HFFc6 (cell line): Measurements from ENCODE around the gene ZBTB45. TPM values are rescaled to one million over a fixed set of nuclear protein-coding genes. Genes with fewer than 3 reads are reported as not detected.

Experiments used
- DNase-seq: peaks from one replicate; pipeline ENCODE4 v3.0.0-alpha.2; 2018
- H3K27ac Mint-ChIP-seq: 2 replicates; pipeline ENCODE4 v1.8.0; 2020; ENCODE audit warnings: mild to moderate bottlenecking, mixed read lengths
- H3K27me3 Mint-ChIP-seq: 2 replicates; pipeline ENCODE4 v1.8.0; 2021; ENCODE audit warnings: mild to moderate bottlenecking, moderate library complexity, mixed read lengths; ENCODE audit not compliant: insufficient read depth
- H3K36me3 Mint-ChIP-seq: 2 replicates; pipeline ENCODE4 v1.8.0; 2021; ENCODE audit warnings: low read depth, mixed read lengths
- H3K4me1 Mint-ChIP-seq: 2 replicates; pipeline ENCODE4 v1.8.0; 2020; ENCODE audit warnings: low read depth, mixed read lengths
- H3K4me3 Mint-ChIP-seq: 2 replicates; pipeline ENCODE4 v1.8.0; 2020; ENCODE audit warnings: mild to moderate bottlenecking, moderate library complexity, mixed read lengths
- H3K9me3 Mint-ChIP-seq: 2 replicates; pipeline ENCODE4 v1.8.0; 2020; ENCODE audit warnings: mild to moderate bottlenecking, mixed read lengths
- microRNA-seq: library from miRNA; unstranded; fragments of <30 nt; microRNA quantifications from one replicate; pipeline ENCODE4, GENCODE V29; 2019
- total RNA-seq, 6 experiments: library from RNA; stranded (reverse); fragmentation: NEBNext Ultra II Directional; extraction: Animal tissue kit (Norgen Biotek cat#: 25700); gene quantifications; 2 replicates in 1 of 6; 3 replicates in 5 of 6; pipeline ENCODE4 v1.2.3, GENCODE V29; 2021
- TF ChIP-seq, protein P1 (sequence below): fragments of 200-600 bp; sonication (generic); IDR thresholded peaks from 2 replicates; pipeline ENCODE4 v1.5.0; 2021; ENCODE audit warnings: antibody characterized with exemption, mild to moderate bottlenecking

The ZBTB45 gene
- total RNA-seq, 6 experiments from 2014 or later: 15.0 to 17.4 (median 16.7) TPM

GRCh38 chr19:58466089-58466759 lies 53.4 kb downstream of the ZBTB45 start:
- H3K4me1 Mint-ChIP-seq: peaks cover 26% of the 10 kb centered on the region
- no peak for DNase-seq
- H3K36me3 Mint-ChIP-seq: no peaks in the 10 kb centered on the region; the same call in 1 of the 2 replicates
- peak overlapping the region; percentile 59; the same call in 1 of the 2 replicates for H3K27ac Mint-ChIP-seq
- TF ChIP-seq, protein P1, sequence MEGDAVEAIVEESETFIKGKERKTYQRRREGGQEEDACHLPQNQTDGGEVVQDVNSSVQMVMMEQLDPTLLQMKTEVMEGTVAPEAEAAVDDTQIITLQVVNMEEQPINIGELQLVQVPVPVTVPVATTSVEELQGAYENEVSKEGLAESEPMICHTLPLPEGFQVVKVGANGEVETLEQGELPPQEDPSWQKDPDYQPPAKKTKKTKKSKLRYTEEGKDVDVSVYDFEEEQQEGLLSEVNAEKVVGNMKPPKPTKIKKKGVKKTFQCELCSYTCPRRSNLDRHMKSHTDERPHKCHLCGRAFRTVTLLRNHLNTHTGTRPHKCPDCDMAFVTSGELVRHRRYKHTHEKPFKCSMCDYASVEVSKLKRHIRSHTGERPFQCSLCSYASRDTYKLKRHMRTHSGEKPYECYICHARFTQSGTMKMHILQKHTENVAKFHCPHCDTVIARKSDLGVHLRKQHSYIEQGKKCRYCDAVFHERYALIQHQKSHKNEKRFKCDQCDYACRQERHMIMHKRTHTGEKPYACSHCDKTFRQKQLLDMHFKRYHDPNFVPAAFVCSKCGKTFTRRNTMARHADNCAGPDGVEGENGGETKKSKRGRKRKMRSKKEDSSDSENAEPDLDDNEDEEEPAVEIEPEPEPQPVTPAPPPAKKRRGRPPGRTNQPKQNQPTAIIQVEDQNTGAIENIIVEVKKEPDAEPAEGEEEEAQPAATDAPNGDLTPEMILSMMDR: no peak
- no peaks in the 10 kb centered on the region for H3K9me3 Mint-ChIP-seq
- peak overlapping the region; percentile 90 for H3K4me3 Mint-ChIP-seq
- no peaks in the 10 kb centered on the region; the same call in 1 of the 2 replicates for H3K27me3 Mint-ChIP-seq

Small RNAs within 50 kb of the gene (microRNA-seq; reads per million reads assigned to microRNA genes)
- gene MIR6807: 2.3 reads per million

Other genes starting within 250 kb of the ZBTB45 start
- gene ZNF8, start 240.9 kb downstream of the ZBTB45 start, total RNA-seq: 1 to 10 TPM; 3.4 to 4.5 (median 4.1) TPM
- gene ERVK3-1, start 214.4 kb downstream of the ZBTB45 start, total RNA-seq: 10 to 100 TPM; 24.0 to 31.2 (median 28.2) TPM
- gene ZSCAN22, start 192.8 kb downstream of the ZBTB45 start, total RNA-seq: 1 to 10 TPM; 2.5 to 3.0 (median 2.8) TPM
- gene A1BG, start 166.3 kb downstream of the ZBTB45 start, total RNA-seq: 10 to 100 TPM; 21.2 to 36.9 (median 25.4) TPM
- under 1 TPM; 0.16 to 0.35 (median 0.27) TPM for gene ZNF497, start 157.1 kb downstream of the ZBTB45 start, total RNA-seq
- gene ZNF837, start 138.8 kb downstream of the ZBTB45 start, total RNA-seq: 1 to 10 TPM in 2 of 6 experiments, under 1 TPM in 4; 0.63 to 1.3 (median 0.75) TPM
- gene RPS5, start 132.5 kb downstream of the ZBTB45 start, total RNA-seq: 1,000 to 10,000 TPM in 4 of 6 experiments, 100 to 1,000 TPM in 2; 958 to 1,072 (median 1,017) TPM
- under 1 TPM in 2 of 6 experiments, not detected in 4; 0.26 to 0.39 TPM for gene RNF225, start 124.2 kb downstream of the ZBTB45 start, total RNA-seq
- gene ZNF584, start 111.2 kb downstream of the ZBTB45 start, total RNA-seq: 10 to 100 TPM; 13.3 to 15.0 (median 14.0) TPM
- 1 to 10 TPM; 4.0 to 5.2 (median 4.5) TPM for gene ZNF132, start 79.7 kb downstream of the ZBTB45 start, total RNA-seq
- gene ZNF324B, start 68.2 kb downstream of the ZBTB45 start, total RNA-seq: 1 to 10 TPM; 3.8 to 5.9 (median 4.7) TPM
- 1 to 10 TPM; 5.6 to 7.5 (median 6.8) TPM for gene ZNF324, start 52.7 kb downstream of the ZBTB45 start, total RNA-seq
- 1 to 10 TPM; 5.7 to 6.9 (median 6.2) TPM for gene ZNF446, start 43.5 kb downstream of the ZBTB45 start, total RNA-seq
- 1 to 10 TPM; 2.0 to 5.7 (median 2.6) TPM for gene SLC27A5, start 7.8 kb downstream of the ZBTB45 start, total RNA-seq
- 100 to 1,000 TPM; 376 to 529 (median 445) TPM for gene TRIM28, start 24.3 kb upstream of the ZBTB45 start, total RNA-seq
- 100 to 1,000 TPM; 100 to 126 (median 120) TPM for gene CHMP2A, start 35.3 kb upstream of the ZBTB45 start, total RNA-seq
- 100 to 1,000 TPM in 5 of 6 experiments, 10 to 100 TPM in 1; 91.5 to 114 (median 106) TPM for gene UBE2M, start 38.8 kb upstream of the ZBTB45 start, total RNA-seq
- gene MZF1, start 53.5 kb upstream of the ZBTB45 start, total RNA-seq: 10 to 100 TPM in 3 of 6 experiments, 1 to 10 TPM in 3; 8.3 to 12.4 (median 9.3) TPM